Measurements from ENCODE around the gene MYPOP. TPM values are rescaled to one million over a fixed set of nuclear protein-coding genes. Genes with fewer than 3 reads are reported as not detected.

MYPOP gene
- total and polyA plus RNA-seq, 9 of the 15 experiments (the other 6 are each of a cell fraction or from before 2014, with no cell fraction given): 0.32 to 7.6 (median 1.6) TPM

DNA sequence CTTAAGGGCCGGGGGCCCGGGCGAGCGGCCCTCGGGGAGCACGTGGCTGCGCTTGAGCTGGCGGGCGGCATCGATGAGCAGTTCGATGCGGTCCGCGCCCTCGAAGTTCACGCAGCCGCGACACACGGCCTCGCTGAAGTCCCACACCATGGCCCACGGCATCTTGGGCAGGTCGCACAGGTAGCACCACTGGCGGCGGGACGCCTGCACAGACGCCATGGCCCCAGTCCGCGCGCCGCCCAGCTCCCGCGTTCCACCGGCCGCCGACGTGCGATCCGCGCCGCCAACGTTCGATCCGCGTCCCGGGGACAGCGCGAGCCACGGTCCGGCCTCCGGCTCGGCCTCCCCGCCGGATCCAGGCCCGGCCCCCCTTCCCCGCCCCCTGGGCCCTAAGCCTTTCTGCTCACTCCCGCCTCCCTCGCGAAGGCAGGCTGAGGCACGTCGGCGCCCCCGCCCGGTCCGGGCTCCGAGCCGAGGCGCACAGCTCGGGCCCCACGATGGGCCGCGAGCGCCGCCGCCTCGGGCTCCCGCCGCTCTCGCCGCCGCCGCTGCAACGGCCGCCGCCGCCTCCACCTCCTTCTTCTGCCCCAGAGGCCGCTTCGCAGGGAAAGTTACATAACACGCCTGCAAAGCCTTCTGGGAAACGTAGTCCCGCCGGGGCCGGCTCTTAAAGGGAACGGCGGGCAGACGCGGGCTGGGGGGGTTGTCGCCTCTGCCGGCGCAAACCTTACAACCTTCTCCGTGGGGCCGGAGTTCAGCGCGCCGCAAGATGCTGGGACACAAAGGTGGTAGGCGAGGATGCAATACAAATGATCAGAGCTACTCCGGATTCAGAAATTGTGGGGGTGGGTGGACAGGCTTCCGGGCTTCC is 16.6 kb downstream of the MYPOP start, which contains the start of gene IRF2BP1 (continued):
- no peak for TF ChIP-seq ZNF253 (CRISPR knock-in tag; conservative IDR thresholded peaks at IDR 0.05)
- no peak for TF ChIP-seq ZNF717 (CRISPR knock-in tag; IDR thresholded peaks at IDR 0.05)
- no peak for TF ChIP-seq ARID3A (IDR thresholded peaks at IDR 0.05; ENCODE audit: borderline replicate concordance, low read depth, low read length)
- TF ChIP-seq SP1 (CRISPR knock-in tag; IDR thresholded peaks at IDR 0.05): peak; percentile 37; the same call in 1 of the 2 replicates
- TF ChIP-seq TRIM28 (IDR thresholded peaks at IDR 0.05): no peak
- no peak for TF ChIP-seq DLX4 (CRISPR knock-in tag; IDR thresholded peaks at IDR 0.05)
- no peak for TF ChIP-seq PRMT5 (CRISPR knock-in tag; IDR thresholded peaks at IDR 0.05)
- TF ChIP-seq FOXK1 (CRISPR knock-in tag; IDR thresholded peaks at IDR 0.05; ENCODE audit: borderline replicate concordance): no peak
- no peak for TF ChIP-seq NR2C1 (IDR thresholded peaks at IDR 0.05)
- TF ChIP-seq NR2C1 (tag; IDR thresholded peaks at IDR 0.05): peak; percentile 48; the same call in 1 of the 2 replicates
- TF ChIP-seq FOS (IDR thresholded peaks at IDR 0.05; ENCODE audit: extremely low read depth, insufficient read length): no peak
- TF ChIP-seq, protein P1, sequence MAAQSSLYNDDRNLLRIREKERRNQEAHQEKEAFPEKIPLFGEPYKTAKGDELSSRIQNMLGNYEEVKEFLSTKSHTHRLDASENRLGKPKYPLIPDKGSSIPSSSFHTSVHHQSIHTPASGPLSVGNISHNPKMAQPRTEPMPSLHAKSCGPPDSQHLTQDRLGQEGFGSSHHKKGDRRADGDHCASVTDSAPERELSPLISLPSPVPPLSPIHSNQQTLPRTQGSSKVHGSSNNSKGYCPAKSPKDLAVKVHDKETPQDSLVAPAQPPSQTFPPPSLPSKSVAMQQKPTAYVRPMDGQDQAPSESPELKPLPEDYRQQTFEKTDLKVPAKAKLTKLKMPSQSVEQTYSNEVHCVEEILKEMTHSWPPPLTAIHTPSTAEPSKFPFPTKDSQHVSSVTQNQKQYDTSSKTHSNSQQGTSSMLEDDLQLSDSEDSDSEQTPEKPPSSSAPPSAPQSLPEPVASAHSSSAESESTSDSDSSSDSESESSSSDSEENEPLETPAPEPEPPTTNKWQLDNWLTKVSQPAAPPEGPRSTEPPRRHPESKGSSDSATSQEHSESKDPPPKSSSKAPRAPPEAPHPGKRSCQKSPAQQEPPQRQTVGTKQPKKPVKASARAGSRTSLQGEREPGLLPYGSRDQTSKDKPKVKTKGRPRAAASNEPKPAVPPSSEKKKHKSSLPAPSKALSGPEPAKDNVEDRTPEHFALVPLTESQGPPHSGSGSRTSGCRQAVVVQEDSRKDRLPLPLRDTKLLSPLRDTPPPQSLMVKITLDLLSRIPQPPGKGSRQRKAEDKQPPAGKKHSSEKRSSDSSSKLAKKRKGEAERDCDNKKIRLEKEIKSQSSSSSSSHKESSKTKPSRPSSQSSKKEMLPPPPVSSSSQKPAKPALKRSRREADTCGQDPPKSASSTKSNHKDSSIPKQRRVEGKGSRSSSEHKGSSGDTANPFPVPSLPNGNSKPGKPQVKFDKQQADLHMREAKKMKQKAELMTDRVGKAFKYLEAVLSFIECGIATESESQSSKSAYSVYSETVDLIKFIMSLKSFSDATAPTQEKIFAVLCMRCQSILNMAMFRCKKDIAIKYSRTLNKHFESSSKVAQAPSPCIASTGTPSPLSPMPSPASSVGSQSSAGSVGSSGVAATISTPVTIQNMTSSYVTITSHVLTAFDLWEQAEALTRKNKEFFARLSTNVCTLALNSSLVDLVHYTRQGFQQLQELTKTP (IDR thresholded peaks at IDR 0.05; ENCODE audit: low read depth in 1 of 2, partially characterized antibody in 2 of 2): peak in 1 of 2 experiments; percentile 93
- no peak for TF ChIP-seq SP2 (IDR thresholded peaks at IDR 0.05; ENCODE audit: extremely low read depth, low read depth, low read length, poor library complexity, severe bottlenecking)
- TF ChIP-seq E2F6 (IDR thresholded peaks at IDR 0.05; ENCODE audit: borderline replicate concordance in 1 of 2, extremely low read depth in 1 of 2, insufficient read depth in 1 of 2, insufficient read length in 1 of 2, low read depth in 1 of 2, low read length in 1 of 2, poor library complexity in 1 of 2, severe bottlenecking in 1 of 2): peak; percentile 85 to 88
- TF ChIP-seq NR2C2 (CRISPR knock-in tag; IDR thresholded peaks at IDR 0.05): no peak
- TF ChIP-seq NR2C2 (tag; IDR thresholded peaks at IDR 0.05): peak; percentile 74; the same call in 1 of the 2 replicates
